ENCODE results near the gene PPME1.

Gene PPME1

DNA sequence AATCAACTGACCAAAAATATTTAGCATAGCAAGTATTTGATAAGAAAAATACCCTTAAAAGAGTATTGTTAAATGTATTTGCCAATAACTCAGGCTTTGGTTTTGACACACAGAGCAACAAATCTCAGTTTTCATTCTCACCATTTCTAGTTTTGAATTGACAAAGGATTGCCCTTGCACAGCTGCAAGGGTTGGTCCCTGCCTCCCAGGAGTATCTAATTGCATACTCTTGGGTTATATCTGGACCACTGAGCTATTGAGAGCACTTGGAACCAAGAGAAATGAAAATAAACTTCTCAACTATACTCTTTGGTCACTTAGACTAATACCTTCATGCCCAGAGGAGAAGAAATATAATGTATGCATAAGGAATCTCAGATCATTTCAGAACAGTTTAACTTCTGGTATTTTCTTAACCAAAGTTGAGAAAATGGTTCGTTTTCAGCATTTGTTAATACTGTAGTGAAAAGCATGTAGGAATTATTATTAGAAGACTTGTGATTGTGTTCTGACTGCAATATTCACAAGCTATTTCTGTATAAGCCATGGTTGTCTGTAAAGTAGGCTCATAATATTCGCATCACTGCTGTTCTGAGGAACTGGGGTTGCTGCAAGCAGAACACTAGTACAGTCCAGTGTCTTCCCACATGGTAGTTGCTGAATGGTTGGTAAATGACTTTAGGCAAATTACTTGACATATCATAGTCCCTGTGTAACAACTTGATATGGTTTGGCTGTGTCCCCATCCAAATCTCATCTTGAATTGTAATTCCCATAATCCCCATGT is 8.2 kb upstream of the PPME1 start:
- no peak for DNase-seq (ENCODE audit: low spot score)

DNA sequence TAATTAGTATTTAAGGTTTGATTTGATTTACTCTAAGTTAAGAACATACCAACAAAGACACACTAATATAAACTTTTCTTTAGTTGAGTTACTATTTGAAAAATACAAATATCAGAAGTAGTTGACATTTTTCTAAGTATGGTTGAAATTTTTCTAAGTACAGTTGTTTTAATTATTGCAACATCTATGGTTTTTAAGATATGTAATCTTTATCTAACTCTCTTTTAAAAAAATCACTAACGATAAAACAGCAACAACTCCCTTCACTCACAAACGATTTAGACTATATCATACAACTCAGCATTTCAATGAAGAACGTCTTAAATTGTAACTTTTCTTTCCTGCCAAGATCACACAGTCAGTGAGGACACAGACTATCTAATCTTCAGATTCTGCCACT is 2.3 kb upstream of the PPME1 start:
- DNase-seq (ENCODE audit: low spot score), result no peak

DNA sequence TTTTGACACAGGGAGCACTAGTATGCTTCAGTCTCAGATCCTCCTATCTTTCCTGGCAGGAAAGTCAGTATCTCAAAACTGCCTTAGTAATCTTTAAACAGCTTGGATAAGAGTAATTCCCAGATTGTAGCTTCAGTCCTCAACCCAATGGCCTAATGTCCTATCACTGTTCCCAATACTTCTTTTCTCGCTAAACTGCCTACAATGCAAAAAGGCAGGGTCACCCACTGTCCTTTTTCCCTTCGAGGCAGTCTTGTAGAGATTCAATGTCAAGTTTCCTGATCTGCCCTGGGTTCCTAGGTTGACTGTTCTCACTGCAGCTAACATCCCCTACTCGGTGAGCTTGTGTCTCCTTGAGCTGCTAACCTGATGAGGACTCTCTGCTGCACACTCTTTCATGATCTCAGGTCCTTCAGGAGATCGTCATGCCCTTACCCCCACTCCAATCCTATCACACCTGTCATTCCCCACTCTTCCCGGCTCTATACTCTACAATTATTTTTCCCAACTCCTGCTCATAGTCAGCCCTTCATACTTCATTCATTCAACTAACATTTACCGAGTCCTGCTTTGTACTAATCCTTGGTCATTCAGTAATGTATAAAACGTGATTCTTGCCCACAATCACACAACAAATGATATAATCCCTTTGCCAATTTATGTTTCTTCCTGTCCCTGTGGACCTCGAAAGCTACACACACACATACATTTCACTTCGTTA is 1.2 kb upstream of the PPME1 start:
- no peak for DNase-seq (ENCODE audit: low spot score)

DNA sequence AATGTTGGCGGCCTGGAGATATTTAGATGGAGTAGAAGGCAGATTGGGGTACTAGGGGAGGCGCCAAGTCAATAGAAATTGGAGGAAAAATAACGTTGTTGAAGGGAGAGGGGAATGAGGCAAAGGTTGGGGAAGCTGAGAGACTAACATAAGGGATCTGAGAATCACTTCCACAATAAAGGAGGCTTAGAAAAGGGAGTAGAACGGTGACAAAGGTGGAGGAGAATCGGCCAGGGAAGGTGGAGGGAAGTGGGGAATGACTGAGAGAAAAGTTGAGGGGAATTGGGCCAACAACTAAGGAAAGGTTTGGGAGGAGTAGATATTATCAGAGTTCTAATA is 510 bp downstream of the PPME1 start:
- no peak for DNase-seq (ENCODE audit: low spot score)

DNA sequence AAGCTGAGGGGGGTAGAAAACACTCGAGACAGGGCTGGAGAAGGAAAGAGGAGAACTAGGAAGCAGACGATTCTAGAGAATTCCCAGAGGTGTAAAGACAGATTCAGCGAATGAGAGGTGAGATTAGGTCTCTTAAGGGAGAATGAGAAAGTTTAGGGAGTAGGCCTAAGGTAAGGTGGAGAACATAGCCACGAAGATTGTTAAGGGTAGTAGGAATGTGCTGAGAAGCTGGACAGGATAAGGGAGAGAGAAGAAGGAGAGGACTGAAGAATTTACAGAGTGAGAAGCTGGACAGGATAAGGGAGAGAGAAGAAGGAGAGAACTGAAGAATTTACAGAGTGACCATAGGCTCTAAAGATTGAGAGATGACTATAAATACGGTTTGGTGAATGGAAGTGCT is 908 bp downstream of the PPME1 start:
- DNase-seq (ENCODE audit: low spot score), result no peak

DNA sequence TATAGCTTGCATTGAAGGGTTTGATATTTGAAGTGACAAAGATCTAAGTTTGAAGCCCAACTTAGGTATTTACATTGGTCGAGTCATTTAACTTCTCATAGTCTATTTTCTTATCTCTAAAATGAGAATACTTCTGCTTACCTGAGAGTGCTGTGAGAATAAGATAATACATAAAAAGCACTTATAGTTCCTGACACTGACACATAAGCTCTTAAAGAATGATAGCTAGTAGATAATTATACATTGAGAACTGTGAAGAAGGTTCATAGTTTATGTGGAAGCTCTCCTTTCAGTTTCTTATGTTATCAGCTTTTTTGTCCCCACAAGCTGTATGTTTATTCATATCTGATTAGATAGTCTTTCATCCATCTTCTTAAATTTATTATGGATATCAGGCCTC is 4.8 kb downstream of the PPME1 start:
- no peak for DNase-seq (ENCODE audit: low spot score)

DNA sequence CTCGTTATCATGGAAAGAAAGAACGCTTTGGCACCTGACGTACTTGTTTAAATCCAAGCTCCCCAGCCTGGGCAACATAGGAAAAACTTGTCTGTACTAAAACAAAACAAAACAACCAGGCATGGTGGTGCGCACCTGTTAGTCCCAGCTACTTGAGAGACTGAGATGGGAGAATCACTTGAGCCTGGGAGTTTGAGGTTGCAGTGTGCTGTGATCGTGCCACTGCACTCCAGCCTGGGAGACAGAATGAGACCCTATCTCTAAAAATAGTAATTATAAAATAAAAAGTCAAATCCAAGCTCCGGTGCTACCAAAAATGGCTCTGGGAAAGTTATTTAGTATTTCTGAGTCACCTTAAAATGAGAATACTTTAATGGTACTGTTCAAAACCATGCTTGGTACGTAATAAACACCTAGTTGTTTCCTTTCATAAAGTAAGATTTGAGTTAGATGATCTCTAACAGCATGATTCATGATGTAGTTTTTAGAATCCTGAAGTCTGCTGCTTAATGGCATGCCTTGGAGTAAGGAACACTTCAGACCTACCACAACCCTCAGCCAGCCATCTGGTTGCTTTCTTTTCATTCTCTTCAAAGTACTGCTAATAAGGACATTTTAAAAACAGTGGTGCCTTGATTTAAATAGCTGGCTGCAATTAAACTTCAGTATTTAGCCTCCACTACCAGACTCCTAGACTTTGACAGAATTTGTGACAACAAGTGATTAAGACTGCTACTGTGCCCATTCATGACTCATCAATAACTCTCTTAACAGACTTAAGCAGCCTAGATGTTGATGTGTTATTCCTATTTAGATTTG is 8.4 kb downstream of the PPME1 start:
- no peak for DNase-seq (ENCODE audit: low spot score)

DNA sequence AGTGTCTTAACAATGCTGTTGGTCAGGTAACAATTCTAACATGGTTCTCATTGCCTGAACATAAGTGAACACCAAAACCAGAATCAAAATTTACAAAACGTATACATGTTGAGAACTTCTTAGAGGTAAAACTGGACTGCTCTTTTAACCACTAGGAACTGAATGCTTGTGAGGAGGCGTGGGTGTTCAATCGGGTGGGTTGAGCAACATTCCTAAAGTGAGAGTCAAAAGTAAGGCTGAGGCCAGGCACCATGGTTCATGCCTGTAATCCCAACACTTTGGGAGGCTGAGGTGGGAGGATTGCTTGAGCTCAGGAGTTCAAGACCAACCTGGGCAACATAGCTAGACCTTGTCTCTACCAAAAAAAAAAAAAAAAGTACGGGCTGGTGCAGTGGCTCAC is 11.5 kb downstream of the PPME1 start:
- no peak for DNase-seq (ENCODE audit: low spot score)

DNA sequence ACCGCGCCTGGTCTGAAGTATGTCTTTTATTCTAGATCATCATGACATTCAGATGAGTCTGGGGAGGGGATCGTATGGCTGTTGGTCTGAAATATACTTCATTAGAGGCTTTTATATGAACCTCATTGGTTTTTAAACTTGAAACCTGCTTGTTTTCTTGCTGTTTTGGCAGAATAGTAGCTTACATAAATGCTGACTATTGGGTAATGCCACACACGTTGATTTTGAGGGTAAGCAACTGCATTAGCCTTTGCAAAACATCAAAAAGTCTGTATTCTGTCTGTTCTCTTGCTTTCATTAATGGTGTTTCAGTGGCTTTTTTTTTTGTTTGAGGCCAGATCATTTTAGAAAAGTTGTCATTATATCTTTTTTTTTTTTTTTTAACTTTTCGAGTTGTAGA is 14.2 kb downstream of the PPME1 start:
- DNase-seq (ENCODE audit: low spot score), result no peak

DNA sequence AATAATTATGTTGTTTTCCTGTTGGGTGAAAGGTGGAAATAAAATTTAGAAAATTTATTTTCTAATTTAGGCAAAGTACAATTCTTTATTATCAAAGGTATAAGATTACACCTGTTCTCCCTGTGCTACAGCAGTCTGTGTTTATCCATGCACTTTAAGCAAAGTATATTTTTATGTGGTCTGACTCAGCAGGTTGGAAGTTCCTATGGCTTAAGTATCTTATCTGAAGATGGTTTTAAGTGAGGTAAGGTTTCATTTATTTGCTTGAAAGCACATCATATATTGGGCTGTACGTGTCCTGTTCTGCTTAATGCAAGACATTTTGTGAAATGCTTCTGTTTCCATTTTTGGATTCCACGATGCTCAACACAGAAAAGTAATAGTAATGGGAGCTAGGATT is 14.6 kb downstream of the PPME1 start:
- DNase-seq (ENCODE audit: low spot score), result no peak

DNA sequence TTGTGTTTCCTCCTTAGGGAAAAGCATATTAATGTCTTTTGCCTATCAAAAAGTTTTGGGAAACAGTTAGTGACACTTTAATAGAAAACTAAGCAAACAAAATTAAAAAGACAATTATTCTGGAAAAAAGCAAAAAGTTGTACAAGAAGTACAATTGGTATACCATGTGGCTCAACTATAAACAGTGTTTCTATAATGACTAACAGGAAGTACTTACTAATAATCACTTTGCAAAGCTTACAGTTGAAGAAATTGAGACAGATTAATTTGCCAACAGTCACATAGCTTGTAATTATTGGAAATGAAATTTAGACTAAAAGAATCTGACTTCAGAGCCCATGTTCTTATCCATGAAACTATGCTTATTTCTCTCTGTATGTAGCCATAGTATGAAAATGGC is 24.7 kb downstream of the PPME1 start:
- DNase-seq (ENCODE audit: low spot score), result no peak

DNA sequence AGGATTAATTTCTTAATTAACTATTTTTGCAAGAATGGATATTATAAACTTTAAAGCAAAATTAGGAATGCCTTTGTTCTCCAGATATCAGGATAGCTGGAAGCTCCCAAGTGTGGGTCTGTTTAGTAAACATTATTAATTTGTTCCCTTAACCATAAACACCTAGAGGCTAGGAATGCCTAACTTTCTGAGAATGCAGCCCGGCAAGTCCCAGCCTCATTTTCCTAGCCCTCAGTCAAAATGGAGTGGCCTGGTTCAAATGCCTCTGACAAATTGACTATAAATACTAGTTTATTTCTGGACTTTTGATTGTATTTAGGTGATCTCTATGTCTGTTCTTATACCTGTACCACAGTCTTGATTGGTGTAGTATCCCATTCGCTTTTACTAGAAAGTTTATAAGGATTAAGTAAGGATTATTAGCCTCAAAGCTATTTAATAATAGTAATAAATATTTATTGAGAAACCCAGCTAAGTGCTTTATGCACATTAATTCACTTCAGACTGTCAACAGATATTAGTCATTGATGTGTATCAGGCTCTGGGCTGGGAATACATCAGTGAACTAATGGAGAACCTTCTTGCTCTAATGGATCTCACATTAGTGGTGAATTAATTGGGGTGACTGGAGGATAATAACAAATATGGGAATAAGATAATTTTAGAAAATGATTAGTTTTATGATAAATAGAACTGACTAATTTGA is 25.8 kb downstream of the PPME1 start:
- DNase-seq (ENCODE audit: low spot score), result no peak

DNA sequence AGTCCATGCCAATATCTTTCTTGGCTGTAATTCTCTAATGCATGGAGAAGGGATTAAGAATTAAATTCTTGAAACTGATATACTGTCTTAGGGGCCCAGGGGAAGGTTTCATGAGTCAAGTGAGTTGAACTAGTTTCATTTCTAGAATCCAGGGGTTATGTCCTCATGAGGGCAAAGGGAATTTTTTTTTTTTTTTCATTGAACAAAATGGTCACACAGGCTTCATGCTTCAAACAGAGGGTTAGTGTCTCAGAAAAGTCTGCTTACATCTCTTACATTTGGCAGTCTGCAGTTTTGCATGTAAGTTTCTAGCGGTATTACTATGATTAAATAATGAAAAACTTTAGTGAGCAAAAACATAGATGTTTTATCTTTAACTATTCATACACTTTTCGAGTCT is 32.9 kb downstream of the PPME1 start:
- DNase-seq (ENCODE audit: low spot score), result no peak

DNA sequence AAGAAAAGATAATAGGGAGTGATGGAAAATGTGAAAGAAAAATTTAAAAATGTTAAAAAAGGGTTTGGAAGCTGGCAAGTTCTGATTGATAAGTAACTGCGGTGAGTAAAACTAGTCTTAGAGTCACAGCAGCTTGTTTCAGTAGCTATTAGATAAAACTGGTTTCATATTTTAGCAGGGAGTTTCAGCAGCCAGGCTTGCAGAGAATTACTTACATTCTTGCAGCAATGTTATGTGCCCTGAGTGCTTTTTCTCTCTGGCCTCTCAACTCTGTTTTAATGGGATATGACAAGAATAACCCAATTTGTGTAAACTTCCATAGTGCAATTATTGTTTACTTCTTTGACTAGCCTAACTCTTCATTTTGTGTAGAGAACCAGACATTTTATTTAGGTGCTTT is 33.6 kb downstream of the PPME1 start:
- DNase-seq (ENCODE audit: low spot score), result no peak

DNA sequence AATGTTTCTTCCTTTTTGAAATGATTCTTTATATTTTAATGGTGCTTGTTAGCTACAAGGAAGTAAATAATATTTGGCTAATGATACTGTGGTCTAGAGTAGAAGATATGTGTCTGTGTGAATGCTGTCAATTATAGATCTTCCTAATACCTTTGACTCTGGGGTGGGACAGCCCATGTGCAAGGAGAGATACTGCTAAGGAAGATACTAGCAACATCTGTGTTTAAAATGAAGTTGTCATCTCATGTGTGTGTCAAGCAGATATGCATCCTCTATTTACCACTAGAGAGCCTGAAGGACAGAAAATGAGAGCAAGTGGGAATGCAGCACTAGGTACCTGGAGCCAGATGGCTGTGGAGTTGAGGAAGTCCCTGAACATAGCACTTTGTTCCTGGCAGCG is 34.1 kb downstream of the PPME1 start:
- DNase-seq (ENCODE audit: low spot score), result no peak

DNA sequence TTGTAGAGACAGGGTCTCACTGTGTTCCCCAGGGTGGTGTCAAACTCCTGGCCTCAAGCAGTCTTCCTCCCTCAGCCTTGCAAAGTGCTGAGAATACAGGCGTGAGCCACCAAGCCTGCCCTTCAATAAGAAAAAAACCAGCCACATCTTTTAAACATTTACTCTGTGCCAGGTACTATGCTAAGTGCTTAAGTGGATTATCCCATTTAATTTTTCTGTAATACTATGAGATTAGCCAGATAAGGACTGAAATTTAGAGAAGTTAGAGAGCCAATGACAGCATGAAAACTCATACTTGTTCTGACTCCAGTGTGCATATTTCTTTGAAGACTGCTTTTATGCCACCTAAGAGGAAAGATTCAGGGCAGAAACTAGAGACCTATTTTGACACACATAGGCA is 35.7 kb downstream of the PPME1 start:
- DNase-seq (ENCODE audit: low spot score), result no peak

DNA sequence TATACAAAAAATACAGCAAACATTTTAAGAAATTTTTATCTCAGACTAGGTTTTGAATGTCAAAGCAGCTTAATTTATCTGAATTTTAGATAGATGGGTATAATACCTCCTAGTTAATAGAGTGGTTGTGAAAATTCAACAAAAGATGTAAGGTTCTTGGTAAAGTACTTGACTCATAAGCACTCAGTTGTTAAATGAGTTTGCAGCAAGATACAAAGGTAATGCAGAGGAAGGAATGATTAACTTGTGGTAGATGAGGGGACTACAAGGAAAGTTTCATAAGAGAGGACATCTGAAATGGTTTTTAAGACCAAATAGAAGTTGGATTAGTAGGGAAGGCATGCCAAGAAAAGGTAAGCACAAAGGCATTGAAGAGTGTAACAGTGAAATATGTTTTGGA is 37.4 kb downstream of the PPME1 start:
- DNase-seq (ENCODE audit: low spot score), result no peak

DNA sequence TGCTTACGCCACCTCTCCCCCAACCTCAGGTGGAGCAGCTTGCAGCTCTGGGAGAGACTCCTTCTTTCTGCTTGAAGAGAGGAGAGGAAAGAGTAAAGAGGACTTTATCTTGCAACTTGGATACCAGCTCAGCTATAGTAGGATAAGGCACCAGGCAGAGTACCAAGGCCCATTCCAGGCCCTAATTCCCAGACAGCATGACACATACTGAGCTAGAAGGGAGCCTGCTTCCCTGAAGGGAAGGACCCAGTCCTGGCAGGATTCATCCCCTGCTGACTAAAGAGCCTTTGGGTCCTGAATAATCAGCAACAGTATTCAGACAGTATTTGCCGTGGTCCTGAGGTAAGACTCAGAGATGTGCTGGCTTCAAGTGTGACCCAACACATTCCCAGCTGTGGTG is 41.4 kb downstream of the PPME1 start:
- no peak for DNase-seq (ENCODE audit: low spot score)

DNA sequence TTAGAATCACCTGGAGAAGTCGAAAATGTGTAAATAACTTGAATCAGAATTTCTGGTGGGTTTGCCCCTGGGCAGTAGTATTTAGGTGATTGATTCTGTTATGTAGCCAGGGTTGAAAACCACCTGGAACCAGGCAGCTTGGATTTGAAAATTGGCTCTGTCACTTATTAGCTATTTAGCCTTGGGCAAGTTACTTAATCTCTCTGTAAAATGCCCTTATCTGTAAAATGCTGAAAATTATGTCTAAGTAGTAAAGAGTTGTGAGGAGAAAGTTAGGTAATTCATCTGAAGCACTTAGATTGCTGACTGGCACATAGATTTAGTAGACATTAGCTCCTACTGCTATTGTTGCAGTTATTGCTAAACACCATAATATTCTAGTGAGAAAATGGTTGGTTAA is 49.3 kb downstream of the PPME1 start:
- DNase-seq (ENCODE audit: low spot score), result no peak

DNA sequence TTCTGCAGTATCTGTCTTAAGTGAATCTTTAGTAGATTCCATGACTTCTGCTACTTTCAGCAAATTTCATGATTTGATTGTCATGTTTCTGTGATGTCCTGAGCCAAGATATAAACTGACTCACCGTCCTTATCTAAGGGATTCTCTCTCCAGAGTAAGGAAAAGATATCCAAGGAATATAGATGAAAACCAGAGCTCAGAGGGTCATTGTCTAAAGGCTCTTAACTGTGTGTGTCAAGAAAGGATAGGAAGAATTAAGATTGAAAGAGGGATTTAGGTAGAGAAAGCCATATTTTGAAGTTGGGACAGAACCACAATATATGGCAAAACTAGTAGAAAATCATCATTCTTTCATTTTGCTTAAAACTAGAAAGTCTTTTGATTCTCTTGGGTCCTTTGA is 50.7 kb downstream of the PPME1 start:
- DNase-seq (ENCODE audit: low spot score), result no peak

DNA sequence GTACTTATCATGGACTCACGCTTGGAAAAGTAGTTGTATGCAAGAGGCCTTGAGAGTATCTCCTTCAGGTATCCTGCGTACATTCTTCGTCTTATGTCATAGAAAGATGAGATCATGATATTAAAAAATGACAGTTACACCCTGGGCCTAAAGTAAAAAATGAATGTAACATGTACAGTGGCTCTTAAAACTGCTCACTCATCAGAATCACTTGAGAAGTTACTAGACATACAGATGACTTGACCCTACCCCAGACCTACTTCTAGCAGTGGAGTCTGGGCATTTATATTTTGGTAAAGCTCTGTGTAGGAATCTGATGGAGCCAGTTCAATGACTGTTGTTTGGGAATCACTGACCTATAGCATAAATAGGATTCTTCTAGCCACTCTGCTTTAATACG is 54.5 kb downstream of the PPME1 start:
- DNase-seq (ENCODE audit: low spot score), result no peak

DNA sequence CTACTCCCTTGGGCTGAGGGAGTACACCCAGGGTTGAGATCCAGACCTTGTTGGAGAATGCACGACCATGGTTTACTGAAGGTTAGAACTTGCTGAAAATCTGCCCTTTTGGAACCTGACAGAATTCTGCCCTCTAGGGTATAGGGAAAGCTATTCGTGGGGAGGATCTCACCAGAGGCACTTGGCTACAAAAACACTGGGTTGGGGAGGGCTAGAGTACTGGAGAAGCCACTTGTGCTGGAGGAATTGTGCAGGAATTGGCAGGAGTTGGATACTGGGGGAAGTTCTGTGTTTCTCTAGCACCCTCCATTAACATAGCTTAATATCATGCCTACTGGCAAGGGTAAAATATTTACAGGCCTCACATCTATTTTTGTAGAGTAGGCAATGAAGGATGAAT is 55.8 kb downstream of the PPME1 start:
- DNase-seq (ENCODE audit: low spot score), result no peak
